ENCODE measurements around the gene ANKH. TPM values are rescaled to one million over a fixed set of nuclear protein-coding genes. Genes with fewer than 3 reads are reported as not detected.
A peak's percentile ranks its signal among the peaks of the same experiment; 100 is the strongest.
"Not testable (repeated sequence)": the region's sequence is repeated elsewhere in the genome, so short reads cannot be mapped to it uniquely, and the experiment has no call there.

The ANKH gene
- total RNA-seq, 2 donors from 2014 or later = 86.8 to 109 TPM

- H3K36me3 Mint-ChIP-seq (ENCODE audit: low read depth) = no peaks in the 10 kb centered on the region
- no peaks in the 10 kb centered on the region for H3K27me3 Mint-ChIP-seq
- H3K4me3 Mint-ChIP-seq = no peak overlapping the region
- DNase-seq (no peak), ATAC-seq (no peak)
- peaks cover 26% of the 10 kb centered on the region for H3K4me1 Mint-ChIP-seq
- H3K9me3 ChIP-seq (ENCODE audit: control insufficient read depth, low read length, poor library complexity, severe bottlenecking) = no peaks in the 10 kb centered on the region
- H3K27ac Mint-ChIP-seq = no peak overlapping the region
These were observed 45.6 kb downstream of the ANKH start for GRCh38 chr5:14825977-14826376.

- no peaks in the 10 kb centered on the region for H3K9me3 ChIP-seq (ENCODE audit: control insufficient read depth, low read length, poor library complexity, severe bottlenecking)
- Mint-ChIP-seq H3K36me3 (ENCODE audit: low read depth) (no peaks in the 10 kb centered on the region), H3K4me3 (no peak overlapping the region), H3K27me3 (no peaks in the 10 kb centered on the region), H3K4me1 (peaks cover 20% of the 10 kb centered on the region), H3K27ac (peak overlapping the region; percentile 19)
- ATAC-seq = no peak
- no peak for DNase-seq
These were observed 47.1 kb downstream of the ANKH start for GRCh38 chr5:14824499-14824898.

- Mint-ChIP-seq H3K4me3 (no peak overlapping the region), H3K36me3 (ENCODE audit: low read depth) (peaks cover 3% of the 10 kb centered on the region), H3K27ac (peak overlapping the region; percentile 6), H3K27me3 (no peaks in the 10 kb centered on the region), H3K4me1 (peaks cover 19% of the 10 kb centered on the region)
- H3K9me3 ChIP-seq (ENCODE audit: control insufficient read depth, low read length, poor library complexity, severe bottlenecking) = no peaks in the 10 kb centered on the region
- ATAC-seq = no peak
- no peak for DNase-seq
These were observed 50.3 kb downstream of the ANKH start for GRCh38 chr5:14821100-14821845.

GRCh38 chr5:14818931-14819790 lies 52.4 kb downstream of the ANKH start:
- Mint-ChIP-seq H3K4me3 (no peak overlapping the region), H3K27ac (peak overlapping the region; percentile 19)
- ATAC-seq = no peak

GRCh38 chr5:14817762-14818136 lies 53.8 kb downstream of the ANKH start:
- peaks cover 31% of the 10 kb centered on the region for H3K4me1 Mint-ChIP-seq

More at GRCh38 chr5:14818931-14819790, 52.4 kb downstream of the ANKH start:
- H3K36me3 Mint-ChIP-seq (ENCODE audit: low read depth) = peaks cover 3% of the 10 kb centered on the region
- H3K9me3 ChIP-seq (ENCODE audit: control insufficient read depth, low read length, poor library complexity, severe bottlenecking) = no peaks in the 10 kb centered on the region
- H3K27me3 Mint-ChIP-seq = no peaks in the 10 kb centered on the region
- no peak for DNase-seq
- H3K4me1 Mint-ChIP-seq = peaks cover 22% of the 10 kb centered on the region

GRCh38 chr5:14816999-14817761 lies 54.4 kb downstream of the ANKH start:
- DNase-seq = no peak
- H3K4me1 Mint-ChIP-seq = peaks cover 37% of the 10 kb centered on the region

More at GRCh38 chr5:14817762-14818136, 53.8 kb downstream of the ANKH start:
- not testable (repeated sequence) for H3K36me3 Mint-ChIP-seq (ENCODE audit: low read depth); DNase-seq; ATAC-seq; H3K4me3 Mint-ChIP-seq; H3K9me3 ChIP-seq (ENCODE audit: control insufficient read depth, low read length, poor library complexity, severe bottlenecking); H3K27me3 Mint-ChIP-seq
- H3K27ac Mint-ChIP-seq = peak overlapping the region; percentile 41

GRCh38 chr5:14816374-14816998 lies 55.1 kb downstream of the ANKH start:
- ATAC-seq (no peak), DNase-seq (no peak)
- peak overlapping the region; percentile 41 for H3K27ac Mint-ChIP-seq
- H3K4me1 Mint-ChIP-seq = peaks cover 39% of the 10 kb centered on the region
- H3K27me3 Mint-ChIP-seq = no peaks in the 10 kb centered on the region
- peaks cover 3% of the 10 kb centered on the region for H3K36me3 Mint-ChIP-seq (ENCODE audit: low read depth)
- H3K9me3 ChIP-seq (ENCODE audit: control insufficient read depth, low read length, poor library complexity, severe bottlenecking) = no peaks in the 10 kb centered on the region
- H3K4me3 Mint-ChIP-seq = no peak overlapping the region

More at GRCh38 chr5:14816999-14817761, 54.4 kb downstream of the ANKH start:
- no peaks in the 10 kb centered on the region for H3K9me3 ChIP-seq (ENCODE audit: control insufficient read depth, low read length, poor library complexity, severe bottlenecking)
- ATAC-seq = no peak
- H3K36me3 Mint-ChIP-seq (ENCODE audit: low read depth) = peaks cover 3% of the 10 kb centered on the region
- peak overlapping the region; percentile 41 for H3K27ac Mint-ChIP-seq
- no peaks in the 10 kb centered on the region for H3K27me3 Mint-ChIP-seq
- H3K4me3 Mint-ChIP-seq = no peak overlapping the region

- no peak overlapping the region for H3K4me3 Mint-ChIP-seq
- H3K27me3 Mint-ChIP-seq = no peaks in the 10 kb centered on the region
- ATAC-seq (no peak), DNase-seq (no peak)
- H3K9me3 ChIP-seq (ENCODE audit: control insufficient read depth, low read length, poor library complexity, severe bottlenecking) = no peaks in the 10 kb centered on the region
- H3K36me3 Mint-ChIP-seq (ENCODE audit: low read depth) = peaks cover 3% of the 10 kb centered on the region
- H3K4me1 Mint-ChIP-seq = peaks cover 43% of the 10 kb centered on the region
- H3K27ac Mint-ChIP-seq = peak overlapping the region; percentile 12
These were observed 57.8 kb downstream of the ANKH start for GRCh38 chr5:14813747-14814146.

- Mint-ChIP-seq H3K4me1 (peaks cover 38% of the 10 kb centered on the region), H3K27ac (peak overlapping the region; percentile 63), H3K27me3 (no peaks in the 10 kb centered on the region), H3K36me3 (ENCODE audit: low read depth) (peaks cover 1% of the 10 kb centered on the region), H3K4me3 (no peak overlapping the region)
- H3K9me3 ChIP-seq (ENCODE audit: control insufficient read depth, low read length, poor library complexity, severe bottlenecking) = no peaks in the 10 kb centered on the region
- ATAC-seq (no peak), DNase-seq (no peak)
These were observed 59.4 kb downstream of the ANKH start for GRCh38 chr5:14812166-14812565.

GRCh38 chr5:14810928-14811572 lies 60.5 kb downstream of the ANKH start:
- ATAC-seq (no peak), DNase-seq (no peak)
- Mint-ChIP-seq H3K36me3 (ENCODE audit: low read depth) (no peaks in the 10 kb centered on the region), H3K4me1 (peaks cover 39% of the 10 kb centered on the region), H3K27ac (peak overlapping the region; percentile 92), H3K27me3 (no peaks in the 10 kb centered on the region), H3K4me3 (peak overlapping the region; percentile 85)
- H3K9me3 ChIP-seq (ENCODE audit: control insufficient read depth, low read length, poor library complexity, severe bottlenecking) = no peaks in the 10 kb centered on the region

- no peak for ATAC-seq
- no peaks in the 10 kb centered on the region for H3K9me3 ChIP-seq (ENCODE audit: control insufficient read depth, low read length, poor library complexity, severe bottlenecking)
- no peak for DNase-seq
- peaks cover 42% of the 10 kb centered on the region for H3K4me1 Mint-ChIP-seq
- H3K27me3 Mint-ChIP-seq = no peaks in the 10 kb centered on the region
- H3K36me3 Mint-ChIP-seq (ENCODE audit: low read depth) = no peaks in the 10 kb centered on the region
- peak overlapping the region; percentile 92 for H3K27ac Mint-ChIP-seq
- peak overlapping the region; percentile 85 for H3K4me3 Mint-ChIP-seq
These were observed 61.3 kb downstream of the ANKH start for GRCh38 chr5:14810282-14810681.

GRCh38 chr5:14809369-14810155 lies 62.0 kb downstream of the ANKH start:
- Mint-ChIP-seq H3K36me3 (ENCODE audit: low read depth) (no peaks in the 10 kb centered on the region), H3K27me3 (no peaks in the 10 kb centered on the region), H3K27ac (peak overlapping the region; percentile 92), H3K4me3 (peak overlapping the region; percentile 85), H3K4me1 (peaks cover 42% of the 10 kb centered on the region)
- peak; percentile 13 to 59 (median 32) for DNase-seq
- ATAC-seq = peak; percentile 95
- no peaks in the 10 kb centered on the region for H3K9me3 ChIP-seq (ENCODE audit: control insufficient read depth, low read length, poor library complexity, severe bottlenecking)

Measured in T-helper 17 cell (primary cell).